HepG2 (cell line): ENCODE data around the gene ZNF581. TPM values are rescaled to one million over a fixed set of nuclear protein-coding genes. Genes with fewer than 3 reads are reported as not detected.

ENCODE experiments used
- ATAC-seq: fragments of 200-7000 bp; cut with Tn5 transposase; 3 replicates; pipeline ENCODE4 v1.9.1; 2020; ENCODE audit warnings: mild to moderate bottlenecking, moderate library complexity
- BruUV-seq: library from RNA; stranded (reverse); fragments of 400-500 nt; replicated peaks from 2 replicates; lab custom pipeline; 2021; lab: Mats Ljungman, UMichigan
- CTCF ChIA-PET: fragments of 300-600 bp; formaldehyde crosslinking; extraction: SDS; loops from one replicate; lab custom pipeline; 2021; ENCODE audit warnings: low total read pairs, inconsistent platforms, low intra/inter-chr PET ratio; lab: Yijun Ruan, JAX
- POLR2A ChIA-PET: fragments of 350-600 bp; sonication (Branson Sonifier 250); formaldehyde crosslinking; loops from one replicate; lab custom pipeline; 2020; ENCODE audit warnings: antibody characterized with exemption, inconsistent platforms; lab: Yijun Ruan, JAX
- DNase-seq: peaks from one replicate; pipeline ENCODE4 v3.0.0-alpha.2; 2015; ENCODE audit warnings: low spot score
- FAIRE-seq: peaks from 3 replicates; lab custom pipeline; 2011; peaks lifted over from hg19 to GRCh38; lab: Jason Lieb, UNC
- H2AFZ ChIP-seq: one replicate; pipeline ENCODE4 v1.6.1; 2011; ENCODE audit warnings: low read length, inconsistent platforms
- H3K27ac ChIP-seq: fragments of 300-600 bp; 3 replicates; pipeline ENCODE4 v1.8.0; 2011; ENCODE audit warnings: mixed run types, mild to moderate bottlenecking, mixed read lengths, low read length, inconsistent platforms; ENCODE audit not compliant: insufficient read depth; ENCODE audit errors: extremely low read length
- H3K27me3 ChIP-seq, 2 experiments: fragments of 200-600 bp in 1 of 2; 2 replicates in 1 of 2; 3 replicates in 1 of 2; pipeline versions ENCODE4 v1.6.0 to v1.8.0; 2011; ENCODE audit warnings: low read length in 2 of 2, mild to moderate bottlenecking in 2 of 2, moderate library complexity in 2 of 2, inconsistent platforms in 1 of 2; ENCODE audit not compliant: insufficient read depth in 2 of 2, control insufficient read depth in 1 of 2
- H3K36me3 ChIP-seq, 2 experiments: fragments of 200-600 bp in 1 of 2; replicated peaks in 1 of 2; 2 replicates in 1 of 2; 3 replicates in 1 of 2; pipeline versions ENCODE4 v1.5.1 to v1.8.0; 2011; ENCODE audit warnings: low read length in 2 of 2, inconsistent platforms in 1 of 2; ENCODE audit not compliant: insufficient read depth in 2 of 2, control insufficient read depth in 1 of 2
- H3K4me1 ChIP-seq: 2 replicates; pipeline ENCODE4 v1.5.1; 2012; ENCODE audit warnings: low read length, inconsistent platforms; ENCODE audit not compliant: insufficient read depth
- H3K4me2 ChIP-seq: 2 replicates; pipeline ENCODE4 v1.6.0; 2011; ENCODE audit warnings: low read depth, low read length, inconsistent platforms
- H3K4me3 ChIP-seq, 3 experiments: fragments of 200-600 bp in 1 of 3; sonication (generic), shearing (Covaris generic) in 1 of 3; replicated peaks in 1 of 3; 2 replicates each; pipeline ENCODE4 v1.5.1; 2011 to 2016; ENCODE audit warnings: low read length in 3 of 3, inconsistent platforms in 2 of 3, low read depth in 2 of 3, mild to moderate bottlenecking in 2 of 3, control low read depth in 1 of 3, mixed read lengths in 1 of 3; ENCODE audit not compliant: insufficient read depth in 1 of 3
- H3K79me2 ChIP-seq: one replicate; pipeline ENCODE4 v1.6.1; 2011; ENCODE audit warnings: low read length, inconsistent platforms; ENCODE audit not compliant: insufficient read depth
- H3K9ac ChIP-seq: 2 replicates; pipeline ENCODE4 v1.6.0; 2011; ENCODE audit warnings: mild to moderate bottlenecking, low read depth, low read length, inconsistent platforms; ENCODE audit not compliant: insufficient read depth
- H3K9me3 ChIP-seq: 2 replicates; pipeline ENCODE4 v1.5.1; 2012; ENCODE audit warnings: mild to moderate bottlenecking, low read length
- H4K20me1 ChIP-seq: 2 replicates; pipeline ENCODE4 v1.6.0; 2011; ENCODE audit warnings: inconsistent platforms, mild to moderate bottlenecking, low read length, moderate library complexity; ENCODE audit not compliant: insufficient read depth
- CCAR2 ChIP-seq: fragments of 200-400 bp; formaldehyde crosslinking; optimal IDR thresholded peaks from 2 replicates; pipeline ENCODE3; 2018; ENCODE audit warnings: low read depth, mild to moderate bottlenecking, low read length, moderate library complexity
- EEA1 ChIP-seq: sonication (generic); formaldehyde crosslinking; IDR thresholded peaks from 2 replicates; pipeline ENCODE4 v1.5.1; 2020; ENCODE audit warnings: mild to moderate bottlenecking, missing genetic modification reagents, borderline replicate concordance
- SIN3A ChIP-seq: IDR thresholded peaks from 2 replicates; pipeline ENCODE4 v1.6.1; 2011; ENCODE audit warnings: low read depth, mild to moderate bottlenecking, control low read depth, low read length, borderline replicate concordance
- ZNF407 ChIP-seq: sonication (generic); formaldehyde crosslinking; IDR thresholded peaks from one replicate; pipeline ENCODE4 v1.5.1; 2020; ENCODE audit warnings: mild to moderate bottlenecking, missing genetic modification reagents; ENCODE audit errors: not compliant biosample characterization
- ZNF44 ChIP-seq: sonication (generic); formaldehyde crosslinking; IDR thresholded peaks from 2 replicates; pipeline ENCODE4 v1.5.1; 2020; ENCODE audit warnings: mild to moderate bottlenecking, missing genetic modification reagents
- ZNF747 ChIP-seq: sonication (generic); formaldehyde crosslinking; IDR thresholded peaks from 2 replicates; pipeline ENCODE4 v1.8.1; 2023; ENCODE audit warnings: missing genetic modification reagents, mild to moderate bottlenecking, borderline replicate concordance
- WGBS: methylation state at CpG from one replicate; pipeline ENCODE4 v1.1.6; 2017; ENCODE audit warnings: low lambda C conversion rate; 5-methylcytosine and 5-hydroxymethylcytosine counted together
- in situ Hi-C: cut with HindIII; loops from 2 replicates; pipeline ENCODE4 v1.10.0; 2017; ENCODE audit warnings: low pct_unique_long_range_greater_than_20kb; ENCODE audit not compliant: extremely low pct_ligation_motif_present
- intact Hi-C: fragments of 100-400 bp; cut with micrococcal nuclease; formaldehyde crosslinking; loops from one replicate; pipeline ENCODE4 v1.10.0; 2022; ENCODE audit not compliant: unreplicated experiment
- polyA plus RNA-seq, 8 experiments: library from polyadenylated mRNA; depleted of rRNA in 3 of 8; stranded (reverse) in 7 of 8; unstranded in 1 of 8; fragments of >200 nt; fragmentation: Illumina TruSeq in 4 of 8; extraction: Trizol in 4 of 8; gene quantifications; 2 replicates each; pipeline versions ENCODE4 v1.2.1 to v1.2.3, GENCODE V29; 2011 to 2016; ENCODE audit warnings: low read depth in 4 of 8, missing spikeins in 1 of 8, mixed read lengths in 1 of 8; ENCODE audit not compliant: insufficient read depth in 1 of 8
- total RNA-seq, 5 experiments: library from RNA; depleted of rRNA; stranded (reverse); fragments of >200 nt; fragmentation: Illumina TruSeq; extraction: Trizol; gene quantifications; 2 replicates each; pipeline ENCODE4 v1.2.3, GENCODE V29; 2016; ENCODE audit warnings: low read depth in 1 of 5
- TF ChIP-seq, protein P1 (sequence below): sonication (generic); formaldehyde crosslinking; IDR thresholded peaks from 2 replicates; pipeline ENCODE4 v1.4.0; 2020; ENCODE audit warnings: missing genetic modification reagents
- TF ChIP-seq, protein P2 (sequence below), 2 experiments: sonication (generic) in 1 of 2; formaldehyde crosslinking in 1 of 2; IDR thresholded peaks; 2 replicates each; pipeline versions ENCODE4 v1.4.0 to v1.6.1; 2018 to 2020; ENCODE audit warnings: missing genetic modification reagents in 2 of 2, borderline replicate concordance in 1 of 2, low read depth in 1 of 2, mild to moderate bottlenecking in 1 of 2, missing biosample characterization in 1 of 2

The ZNF581 gene
- total and polyA plus RNA-seq, 2 of the 13 experiments (the other 11 are each of a cell fraction or from before 2014, with no cell fraction given) = 19.6 to 49.5 TPM

- Histone ChIP-seq H3K27me3 (no peaks in the 10 kb centered on the region; a peak in 1 of 5 replicates), H3K9ac (peak within 1 kb of the TSS; percentile 84), H2AFZ (no peak within 1 kb of the TSS), H3K9me3 (no peaks in the 10 kb centered on the region), H3K4me2 (peak within 1 kb of the TSS; percentile 97), H4K20me1 (no peaks in the 10 kb centered on the region), H3K36me3 (peaks cover 0 to 2% of the 10 kb centered on the region in 2 experiments; a peak in 1 of 5 replicates), H3K27ac (peak within 1 kb of the TSS; percentile 81), H3K4me3 (peak within 1 kb of the TSS; percentile 81 to 85 (median 84)), H3K4me1 (peaks cover 48% of the 10 kb centered on the region), H3K79me2 (peaks cover 15% of the 10 kb centered on the region)
- ATAC-seq = peak; percentile 69
- POLR2A ChIA-PET = interaction anchor here (0.5 to 2.8 kb wide), 18 partner anchors 12 to 347 kb away, joined by 3 to 23 read pairs (median 5); partner anchors contain the start of genes ISOC2, PPP6R1, U2AF2 and ZNF628
- FAIRE-seq = peak; percentile 76
- CTCF ChIA-PET = interaction anchor here (0.9 to 3.0 kb wide), 2 partner anchors 26 to 89 kb away, joined by 3 to 25 read pairs; no protein-coding TSS in a partner anchor
- no TSS peak for BruUV-seq
- intact Hi-C loops = loop anchor here (1.0 to 10.0 kb wide), 2 partner anchors 51 to 89 kb away; no protein-coding TSS in a partner anchor
- in situ Hi-C loops = loop anchor here (5.0 kb wide), 1 partner anchor 89 kb away; no protein-coding TSS in a partner anchor
- WGBS = 2% methylated on average over 16 of the region's 44 CpGs
- peak; percentile 72 for DNase-seq
- TF ChIP-seq CCAR2 = peak; percentile 19
- TF ChIP-seq ZNF407 = no peak
- TF ChIP-seq, protein P1, sequence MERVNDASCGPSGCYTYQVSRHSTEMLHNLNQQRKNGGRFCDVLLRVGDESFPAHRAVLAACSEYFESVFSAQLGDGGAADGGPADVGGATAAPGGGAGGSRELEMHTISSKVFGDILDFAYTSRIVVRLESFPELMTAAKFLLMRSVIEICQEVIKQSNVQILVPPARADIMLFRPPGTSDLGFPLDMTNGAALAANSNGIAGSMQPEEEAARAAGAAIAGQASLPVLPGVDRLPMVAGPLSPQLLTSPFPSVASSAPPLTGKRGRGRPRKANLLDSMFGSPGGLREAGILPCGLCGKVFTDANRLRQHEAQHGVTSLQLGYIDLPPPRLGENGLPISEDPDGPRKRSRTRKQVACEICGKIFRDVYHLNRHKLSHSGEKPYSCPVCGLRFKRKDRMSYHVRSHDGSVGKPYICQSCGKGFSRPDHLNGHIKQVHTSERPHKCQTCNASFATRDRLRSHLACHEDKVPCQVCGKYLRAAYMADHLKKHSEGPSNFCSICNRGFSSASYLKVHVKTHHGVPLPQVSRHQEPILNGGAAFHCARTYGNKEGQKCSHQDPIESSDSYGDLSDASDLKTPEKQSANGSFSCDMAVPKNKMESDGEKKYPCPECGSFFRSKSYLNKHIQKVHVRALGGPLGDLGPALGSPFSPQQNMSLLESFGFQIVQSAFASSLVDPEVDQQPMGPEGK = peak; percentile 87
- TF ChIP-seq ZNF747 = 0 out of 2 replicates have a peak, but pooled peaks have one; percentile 31
- TF ChIP-seq, protein P2, sequence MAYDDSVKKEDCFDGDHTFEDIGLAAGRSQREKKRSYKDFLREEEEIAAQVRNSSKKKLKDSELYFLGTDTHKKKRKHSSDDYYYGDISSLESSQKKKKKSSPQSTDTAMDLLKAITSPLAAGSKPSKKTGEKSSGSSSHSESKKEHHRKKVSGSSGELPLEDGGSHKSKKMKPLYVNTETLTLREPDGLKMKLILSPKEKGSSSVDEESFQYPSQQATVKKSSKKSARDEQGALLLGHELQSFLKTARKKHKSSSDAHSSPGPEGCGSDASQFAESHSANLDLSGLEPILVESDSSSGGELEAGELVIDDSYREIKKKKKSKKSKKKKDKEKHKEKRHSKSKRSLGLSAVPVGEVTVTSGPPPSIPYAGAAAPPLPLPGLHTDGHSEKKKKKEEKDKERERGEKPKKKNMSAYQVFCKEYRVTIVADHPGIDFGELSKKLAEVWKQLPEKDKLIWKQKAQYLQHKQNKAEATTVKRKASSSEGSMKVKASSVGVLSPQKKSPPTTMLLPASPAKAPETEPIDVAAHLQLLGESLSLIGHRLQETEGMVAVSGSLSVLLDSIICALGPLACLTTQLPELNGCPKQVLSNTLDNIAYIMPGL (CRISPR knock-in tag; IDR thresholded peaks at IDR 0.05; ENCODE audit: borderline replicate concordance in 1 of 2, low read depth in 1 of 2) = peak; percentile 77 to 84
- TF ChIP-seq EEA1 (CRISPR knock-in tag) = peak; percentile 25; the same call in 1 of the 2 replicates
- 0 out of 2 replicates have a peak, but pooled peaks have one; percentile 28 for TF ChIP-seq ZNF44 (CRISPR knock-in tag)
- peak; percentile 43; the same call in 1 of the 2 replicates for TF ChIP-seq SIN3A
Observed at GRCh38 chr19:55605637-55606470, 37.6 kb upstream of the ZNF581 start, which contains the start of gene ZNF865. Gene ZNF865 (plus strand): TSS chr19:55605647. CDS start chr19:55613619, 7,972 bp downstream.
